Measurements from ENCODE around the gene SLC25A4.

The SLC25A4 gene

DNA sequence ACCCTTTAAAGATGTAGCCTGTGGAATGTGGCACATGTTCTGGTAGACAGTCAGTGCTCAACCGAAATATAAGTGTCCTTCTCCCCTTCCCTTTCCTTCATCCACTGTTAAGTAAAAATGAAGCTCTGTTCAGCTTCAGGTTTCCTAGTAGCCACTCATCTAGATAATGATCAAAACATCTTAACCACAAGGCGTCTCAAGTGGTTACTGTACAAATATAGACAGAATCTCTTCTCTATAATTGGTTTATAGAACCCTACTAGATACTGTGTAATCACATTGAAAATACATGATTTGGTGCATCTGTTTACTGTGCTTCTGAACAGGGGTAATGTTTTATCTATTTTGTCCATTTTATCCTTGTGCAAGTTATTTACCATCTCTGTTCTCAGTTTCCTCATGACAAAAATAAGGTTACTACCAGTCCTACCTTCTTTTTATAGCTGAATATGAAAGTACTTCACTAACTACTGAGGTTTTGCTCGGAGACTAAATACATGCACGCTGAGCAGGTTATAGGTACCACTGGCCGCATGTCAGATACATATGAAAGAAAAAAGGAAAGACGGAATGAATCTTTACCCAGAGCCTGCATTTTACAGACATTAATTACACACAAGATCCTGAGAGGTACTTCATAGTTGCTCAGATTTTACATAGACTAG is 20.3 kb upstream of the SLC25A4 start:
- DNase-seq = no peak

DNA sequence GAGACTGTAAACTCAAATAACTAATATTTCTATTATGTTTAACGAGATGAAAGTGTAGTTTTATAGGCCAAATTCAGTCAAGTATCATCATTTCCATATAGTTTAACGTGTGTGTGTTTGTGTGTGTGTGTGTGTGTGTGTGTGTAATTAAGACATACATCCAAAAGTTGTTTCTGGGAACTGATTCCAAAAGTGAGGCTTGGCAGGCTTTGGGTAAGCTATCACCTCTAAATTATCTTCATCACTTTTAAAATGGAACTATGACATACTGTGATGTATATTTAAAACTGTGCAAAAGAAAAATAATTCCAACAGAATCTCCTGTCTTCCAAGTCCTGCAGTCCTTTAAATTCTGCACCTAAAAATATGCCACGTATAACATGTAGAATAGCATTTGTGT is 19.1 kb upstream of the SLC25A4 start:
- DNase-seq = no peak

DNA sequence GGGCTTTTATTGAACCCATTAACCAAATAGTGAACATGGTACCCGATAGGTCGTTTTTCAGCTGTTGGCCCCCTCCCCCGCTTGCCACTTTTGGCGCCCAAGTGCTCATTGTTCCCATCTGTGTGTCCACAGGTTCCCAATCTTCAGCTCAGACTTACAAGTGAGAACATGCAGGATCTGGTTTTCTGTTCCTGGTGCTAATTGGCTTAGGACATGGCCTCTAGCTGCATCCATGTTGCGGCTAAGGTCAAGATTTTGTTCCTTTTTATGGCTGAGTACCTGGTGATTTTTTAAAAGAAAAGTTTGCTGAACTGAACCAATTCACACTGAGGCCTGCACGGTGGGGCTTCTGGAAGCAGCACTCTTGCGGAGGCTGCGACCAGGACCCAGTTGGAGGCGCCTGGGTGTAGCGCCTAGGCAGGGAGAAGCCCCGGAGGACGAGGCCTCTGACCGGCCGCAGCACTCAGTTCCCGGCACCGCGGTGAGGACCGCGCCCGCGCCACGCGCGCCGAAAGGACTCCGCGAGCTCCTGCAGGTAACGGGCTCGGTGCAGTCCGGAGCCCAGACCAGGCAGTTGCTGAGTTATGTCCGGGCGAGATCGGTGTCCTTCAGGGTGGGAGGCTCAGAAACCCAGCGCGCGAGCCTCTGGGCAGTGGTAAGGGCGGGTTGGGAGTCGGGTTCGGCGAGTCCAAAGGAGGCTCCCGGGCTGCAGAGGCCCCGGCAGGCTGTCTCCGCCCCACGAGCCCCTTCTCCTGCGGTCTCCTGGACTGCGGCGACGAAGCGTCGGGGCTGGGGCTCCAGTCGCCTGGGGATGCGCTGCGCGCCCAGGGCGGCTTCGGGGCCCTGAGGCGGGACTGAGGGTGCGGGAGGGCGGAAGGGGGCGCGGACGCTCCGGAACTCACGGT is 15.8 kb upstream of the SLC25A4 start:
- peak in 1 of 4 experiments; percentile 0 for DNase-seq

DNA sequence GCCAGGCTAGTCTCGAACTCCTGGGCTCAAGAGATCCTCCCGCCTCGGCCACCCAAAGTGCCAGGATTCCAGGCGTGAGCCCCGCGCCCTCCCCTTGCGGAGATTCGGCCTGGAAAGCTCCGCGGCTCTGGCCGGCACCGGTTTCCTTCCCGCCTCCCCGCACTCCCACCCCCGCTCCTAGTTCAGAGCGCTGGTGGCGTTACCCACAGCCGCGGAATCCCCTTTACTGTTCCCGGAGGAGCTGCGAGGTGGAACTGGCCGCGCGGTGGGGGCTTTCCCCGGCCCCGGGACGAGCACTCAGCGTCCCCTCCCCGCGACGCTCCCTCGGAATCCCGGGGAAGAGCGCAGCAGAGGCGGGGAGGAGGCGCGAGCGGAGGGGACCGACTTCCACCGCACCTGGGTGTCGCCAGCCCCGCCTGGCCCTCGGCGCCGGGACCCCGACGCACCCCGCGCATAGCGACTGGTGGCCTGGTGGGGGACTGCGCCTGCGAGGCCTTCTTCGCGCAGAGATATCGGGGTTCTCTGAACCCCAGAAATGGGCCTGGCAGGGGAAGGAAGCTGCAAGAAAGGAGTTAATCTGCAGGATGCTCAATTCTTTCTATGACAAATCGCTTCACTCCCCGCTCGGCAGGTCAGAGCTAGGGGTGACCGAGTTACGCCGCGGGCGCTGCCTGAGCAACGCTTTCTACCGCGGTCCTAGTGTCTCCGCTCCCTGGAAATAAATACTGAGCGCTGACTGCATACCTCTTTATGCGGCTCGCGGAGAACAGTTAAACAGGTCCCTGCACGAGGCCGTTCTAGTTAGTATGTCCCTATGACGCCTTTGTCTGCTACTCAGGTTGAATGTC is 14.6 kb upstream of the SLC25A4 start:
- DNase-seq = peak in 2 of 4 experiments; percentile 1 to 13

DNA sequence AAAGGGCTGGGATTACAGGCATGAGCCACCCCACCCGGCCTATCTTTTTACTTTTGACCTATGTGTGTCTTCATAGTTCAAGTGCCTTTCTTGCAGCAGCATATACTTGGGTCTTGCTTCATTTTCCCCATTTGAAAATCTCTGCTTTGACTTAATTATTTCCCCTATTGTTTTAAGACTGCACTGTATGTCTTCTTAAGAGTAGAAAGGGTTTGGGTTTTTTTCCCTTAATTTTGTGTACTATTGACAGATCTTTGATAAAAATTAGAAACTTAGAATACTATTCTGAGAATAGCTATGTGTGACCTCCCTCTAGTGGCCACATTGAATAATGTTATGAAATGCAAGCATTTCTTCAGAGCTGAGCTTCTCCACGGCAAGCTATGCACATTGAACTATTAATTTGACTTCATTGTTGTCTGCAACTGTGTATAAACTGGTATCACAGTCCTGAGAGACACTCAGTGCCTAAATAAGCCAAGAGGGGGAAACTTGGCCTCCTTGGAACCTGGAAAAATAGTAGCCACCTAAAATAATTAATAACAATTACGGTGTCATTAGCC is 8.7 kb upstream of the SLC25A4 start:
- no peak for DNase-seq

DNA sequence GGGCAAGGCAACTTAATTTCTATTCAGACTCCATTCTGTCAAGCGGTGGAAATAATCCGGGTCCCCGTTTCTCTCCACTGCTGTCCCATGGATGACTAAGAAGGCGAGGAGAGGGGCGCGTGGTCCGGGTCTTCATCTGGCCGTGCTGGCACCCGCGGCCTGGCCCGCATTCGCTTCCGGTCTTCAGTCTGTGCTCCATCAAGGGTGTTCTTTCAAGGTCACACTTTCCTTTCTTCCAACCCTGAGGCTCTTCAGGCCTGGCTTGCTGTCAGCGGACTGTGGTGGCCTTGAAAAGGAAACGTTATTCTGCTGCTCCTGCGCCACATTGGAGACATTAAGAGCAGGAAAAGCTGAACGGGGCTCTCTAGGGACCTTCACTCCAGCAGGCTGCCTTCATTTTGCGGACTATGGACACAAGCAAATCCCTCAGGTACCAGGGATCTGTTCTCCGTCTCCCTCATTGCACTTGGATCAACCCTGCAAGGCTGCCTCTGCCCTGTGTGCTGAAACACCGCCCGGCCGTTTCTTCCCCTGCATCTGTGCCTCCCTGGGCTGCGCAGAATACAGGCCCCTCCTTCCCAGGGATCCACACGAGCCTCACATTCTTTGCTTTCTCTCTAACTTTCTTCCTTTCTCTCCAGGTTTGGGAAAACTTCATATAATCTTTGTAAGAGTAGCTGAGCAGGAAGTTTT is 5.7 kb upstream of the SLC25A4 start:
- no peak for DNase-seq

DNA sequence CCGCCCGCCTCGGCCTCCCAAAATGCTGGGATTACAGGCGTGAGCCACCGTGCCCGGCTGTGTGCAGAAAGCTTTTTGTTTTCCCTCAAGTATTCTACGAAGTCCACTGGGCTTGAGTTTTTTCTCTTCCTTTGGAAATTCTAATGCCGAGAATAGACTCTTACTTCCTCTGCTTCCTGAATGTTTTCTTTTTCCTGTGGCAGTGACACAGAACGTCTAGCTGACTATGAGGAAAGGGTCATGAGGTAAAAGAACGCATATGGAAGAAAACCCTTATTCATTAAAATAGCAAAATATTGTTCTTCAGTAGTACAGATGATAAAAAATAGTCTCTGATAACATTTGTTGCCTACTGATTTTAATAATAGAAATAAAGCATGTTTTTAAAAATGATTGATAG is 4.9 kb upstream of the SLC25A4 start:
- no peak for DNase-seq

DNA sequence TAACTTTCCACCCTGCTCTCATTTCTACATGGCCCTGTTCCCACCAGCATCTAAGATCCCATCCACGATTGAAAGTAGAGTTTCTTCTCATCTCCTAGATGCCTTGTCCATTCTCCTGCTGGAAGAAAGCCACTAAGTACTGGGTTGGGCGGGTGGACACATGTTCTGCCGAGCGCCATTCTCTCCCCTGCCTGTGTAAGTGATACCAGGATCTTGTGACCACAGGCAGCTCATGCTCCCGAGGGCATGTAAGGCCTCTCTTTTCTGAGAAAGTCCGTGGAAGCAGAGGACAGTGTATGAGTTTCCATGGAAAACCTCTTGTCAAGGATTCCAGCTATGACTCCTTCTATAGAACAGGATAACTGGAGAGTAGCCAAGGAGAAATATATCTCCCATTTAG is 3.3 kb upstream of the SLC25A4 start:
- DNase-seq = no peak

DNA sequence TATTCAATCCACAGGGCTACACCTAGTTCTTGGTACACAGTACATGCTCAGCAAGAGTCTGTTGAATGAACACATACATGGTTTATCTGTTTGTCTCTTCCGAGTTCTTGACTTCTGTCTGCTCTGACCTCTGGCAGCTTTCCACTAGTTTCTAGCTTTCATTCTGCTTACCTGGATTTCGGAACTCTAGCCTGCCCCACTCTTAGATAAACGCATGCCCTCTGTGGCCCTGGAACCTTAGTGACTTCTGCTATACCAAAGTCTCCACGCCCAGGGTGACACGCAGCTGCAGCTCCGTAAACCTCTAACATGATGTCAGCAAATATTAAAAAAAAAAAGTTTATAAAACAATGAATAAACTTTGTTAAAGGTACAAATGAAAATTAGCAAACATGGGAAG is 1.3 kb upstream of the SLC25A4 start:
- no peak for DNase-seq

DNA sequence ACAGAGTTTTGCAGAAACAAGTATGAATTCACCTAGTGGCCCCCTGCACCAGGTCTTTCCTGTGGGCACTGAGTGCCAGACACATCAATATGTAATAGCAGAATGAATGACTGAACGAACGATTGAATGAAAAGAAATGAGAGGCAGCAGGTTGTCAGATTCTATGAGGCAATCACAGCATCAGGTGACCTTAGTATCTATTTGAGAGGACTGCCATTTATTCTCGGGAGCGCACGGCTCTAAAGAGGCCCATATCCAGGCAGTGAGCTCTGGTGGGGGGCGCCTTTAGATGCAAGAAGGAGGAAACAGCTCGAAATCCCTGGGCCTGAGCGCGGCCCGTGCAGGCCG is 528 bp upstream of the SLC25A4 start:
- no peak for DNase-seq

DNA sequence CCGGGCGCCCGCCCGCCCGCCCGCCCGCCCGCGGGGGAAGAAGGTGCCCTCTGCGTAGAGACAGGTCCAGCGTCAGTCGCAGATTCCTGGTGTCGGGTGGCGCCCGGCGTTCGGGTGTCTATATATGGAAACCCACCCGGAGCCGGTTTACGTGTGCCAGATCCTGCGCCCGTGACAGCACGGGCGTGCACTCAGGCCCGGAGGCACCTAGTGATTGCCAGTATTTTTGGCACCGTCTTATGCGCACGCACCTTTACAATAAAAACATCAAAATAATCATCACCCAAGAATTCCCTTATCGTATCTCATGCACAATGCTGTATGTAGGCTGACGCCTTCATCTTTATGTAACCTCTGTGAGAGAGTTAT is 519 bp downstream of the SLC25A4 start:
- peak in 1 of 4 experiments; percentile 20 for DNase-seq

DNA sequence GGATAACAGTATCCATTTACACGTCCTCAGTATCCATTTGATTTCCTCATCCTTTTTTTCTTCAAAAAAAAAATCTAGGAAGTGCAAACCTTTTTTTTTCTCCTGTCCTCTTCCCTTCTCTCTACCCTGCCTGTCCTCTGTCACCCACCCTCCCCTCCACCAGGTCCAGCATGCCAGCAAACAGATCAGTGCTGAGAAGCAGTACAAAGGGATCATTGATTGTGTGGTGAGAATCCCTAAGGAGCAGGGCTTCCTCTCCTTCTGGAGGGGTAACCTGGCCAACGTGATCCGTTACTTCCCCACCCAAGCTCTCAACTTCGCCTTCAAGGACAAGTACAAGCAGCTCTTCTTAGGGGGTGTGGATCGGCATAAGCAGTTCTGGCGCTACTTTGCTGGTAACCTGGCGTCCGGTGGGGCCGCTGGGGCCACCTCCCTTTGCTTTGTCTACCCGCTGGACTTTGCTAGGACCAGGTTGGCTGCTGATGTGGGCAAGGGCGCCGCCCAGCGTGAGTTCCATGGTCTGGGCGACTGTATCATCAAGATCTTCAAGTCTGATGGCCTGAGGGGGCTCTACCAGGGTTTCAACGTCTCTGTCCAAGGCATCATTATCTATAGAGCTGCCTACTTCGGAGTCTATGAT is 1.7 kb downstream of the SLC25A4 start:
- DNase-seq = no peak

DNA sequence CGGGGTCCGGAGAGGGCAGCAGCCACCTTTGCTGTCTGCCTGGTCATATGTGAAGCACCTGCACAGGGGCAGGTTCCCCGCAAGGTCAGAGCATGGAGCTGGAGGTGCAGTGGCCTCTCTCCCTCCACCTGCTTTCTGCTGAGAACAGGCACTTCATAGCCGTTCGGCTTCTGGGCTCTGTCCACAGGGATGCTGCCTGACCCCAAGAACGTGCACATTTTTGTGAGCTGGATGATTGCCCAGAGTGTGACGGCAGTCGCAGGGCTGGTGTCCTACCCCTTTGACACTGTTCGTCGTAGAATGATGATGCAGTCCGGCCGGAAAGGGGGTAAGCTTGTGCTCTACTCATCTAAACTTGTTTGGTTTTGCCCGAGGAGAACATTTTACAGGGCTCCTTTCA is 2.5 kb downstream of the SLC25A4 start:
- no peak for DNase-seq

DNA sequence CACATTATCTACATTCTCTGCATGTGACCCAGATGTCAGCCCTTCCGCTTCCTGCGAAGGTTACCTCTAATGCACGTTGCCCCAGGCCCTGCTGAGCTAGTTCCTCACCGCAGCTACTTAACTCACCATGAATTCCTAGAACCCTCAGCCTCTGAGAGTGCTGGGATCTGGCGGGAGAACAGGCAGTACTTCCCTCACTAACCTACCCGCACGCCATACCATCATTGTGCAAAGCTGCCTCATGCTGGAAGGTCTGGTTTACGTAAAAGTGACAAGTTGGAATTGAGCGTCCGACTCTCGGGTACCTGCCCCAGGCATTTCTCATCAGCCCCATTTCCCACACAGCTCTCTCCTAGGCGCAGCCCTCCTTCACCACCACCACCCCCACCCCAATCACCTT is 6.3 kb downstream of the SLC25A4 start:
- no peak for DNase-seq

DNA sequence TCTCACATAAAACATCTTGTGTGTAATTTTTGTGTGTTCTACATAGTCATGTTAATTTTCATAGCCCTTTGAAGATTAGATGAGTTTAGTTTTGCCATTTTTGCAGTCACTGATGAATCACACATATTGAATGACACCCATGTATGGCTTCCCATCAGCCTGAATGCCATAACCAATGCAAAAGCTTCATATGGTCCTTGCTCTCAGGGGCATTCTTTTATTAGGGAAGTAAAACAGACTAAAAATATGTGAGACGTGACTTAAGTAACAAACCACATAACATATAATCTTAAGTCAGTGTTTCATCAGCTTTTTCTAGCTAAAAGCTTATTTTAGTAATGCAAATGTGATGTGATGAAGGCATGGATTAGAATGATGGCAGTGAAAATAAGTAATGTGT is 8.2 kb downstream of the SLC25A4 start:
- DNase-seq = no peak

DNA sequence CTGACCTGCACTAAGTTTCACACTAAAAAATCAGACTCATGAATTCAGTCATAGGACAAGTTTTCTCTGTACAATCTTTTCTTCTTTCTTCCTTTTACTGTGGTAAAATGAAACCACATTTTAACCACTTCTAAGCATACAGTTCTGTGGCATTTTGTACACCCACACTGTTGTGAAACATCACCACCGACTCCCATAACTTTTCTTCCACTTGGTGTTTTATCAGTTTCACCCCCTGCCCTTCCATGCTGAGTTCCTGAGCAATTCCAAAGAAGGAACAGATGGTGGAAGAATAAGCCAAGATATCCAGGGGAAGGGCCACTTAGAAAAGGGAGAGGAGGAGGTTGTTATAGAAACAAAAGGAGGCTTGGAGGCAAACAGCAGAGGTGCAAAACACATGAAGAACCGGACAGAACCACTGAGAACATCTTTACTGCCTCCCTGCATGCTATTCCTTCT is 22.6 kb downstream of the SLC25A4 start:
- no peak for DNase-seq

DNA sequence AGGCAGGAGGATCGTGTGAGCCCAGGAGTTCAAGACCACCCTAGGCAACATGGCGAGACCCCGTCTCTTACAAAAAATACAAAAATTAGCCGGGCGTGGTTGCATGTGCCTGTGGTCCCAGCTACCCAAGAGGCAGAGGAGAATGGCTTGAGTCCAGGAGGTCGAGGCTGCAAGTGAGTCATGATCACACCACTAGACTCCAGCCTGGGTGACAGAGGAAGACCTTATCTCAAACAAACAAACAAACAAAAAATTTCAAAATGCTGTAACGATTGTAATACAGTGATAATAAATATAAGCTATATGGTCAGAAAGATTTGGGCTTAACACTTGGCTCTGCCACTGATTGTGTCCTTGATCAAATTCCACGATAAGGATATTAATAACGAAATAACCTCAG is 24.2 kb downstream of the SLC25A4 start:
- no peak for DNase-seq

DNA sequence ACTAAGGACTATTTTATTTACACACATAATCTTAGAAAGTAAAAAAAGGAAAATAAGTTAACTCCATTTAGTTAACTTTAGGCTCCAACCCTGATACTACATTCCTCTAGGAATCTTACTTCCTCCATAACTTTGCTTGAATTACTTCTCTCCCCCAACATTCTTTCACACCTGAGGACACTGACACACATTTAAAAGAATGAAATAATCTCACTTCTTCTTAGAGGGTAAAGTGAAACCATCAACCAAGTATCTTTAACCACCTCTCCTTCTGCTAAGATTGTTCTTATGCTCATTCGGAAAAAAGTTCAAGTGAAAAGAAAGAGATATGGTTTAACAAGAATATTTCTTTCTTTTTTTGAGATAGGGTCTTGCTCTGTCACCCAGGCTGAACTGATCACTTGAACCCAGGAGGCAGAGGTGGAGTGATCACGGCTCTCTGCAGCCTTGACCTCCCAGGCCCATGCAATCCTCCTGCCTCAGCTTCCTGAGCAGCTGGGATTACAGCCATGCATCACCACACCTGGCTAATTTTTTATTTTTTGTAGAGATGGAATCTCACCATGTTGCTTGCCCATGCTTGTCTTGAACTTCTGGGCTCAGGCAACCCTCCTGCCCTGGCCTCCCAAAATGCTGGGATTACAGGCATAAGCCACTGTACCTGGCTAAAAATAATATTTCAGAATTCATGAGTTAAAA is 28.5 kb downstream of the SLC25A4 start:
- DNase-seq = no peak

DNA sequence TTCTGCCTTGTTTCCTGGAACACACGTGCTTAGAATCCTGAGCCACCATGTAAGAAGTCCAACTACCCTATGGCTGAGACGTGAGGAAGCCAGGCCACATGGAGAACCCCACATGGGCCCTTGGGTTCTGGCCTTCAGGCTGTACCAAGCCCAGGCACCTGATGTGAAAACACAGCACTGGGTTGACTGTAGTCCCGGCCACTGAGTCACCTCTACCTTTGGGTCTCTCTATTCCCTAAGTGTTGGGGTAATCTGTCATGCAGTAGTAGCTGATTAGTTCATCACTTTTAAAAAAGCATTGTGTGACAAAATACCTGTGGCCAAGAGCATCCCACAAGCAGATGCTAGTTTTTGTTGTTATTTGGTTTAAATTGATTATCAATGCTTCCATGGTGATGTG is 36.4 kb downstream of the SLC25A4 start:
- DNase-seq = no peak

DNA sequence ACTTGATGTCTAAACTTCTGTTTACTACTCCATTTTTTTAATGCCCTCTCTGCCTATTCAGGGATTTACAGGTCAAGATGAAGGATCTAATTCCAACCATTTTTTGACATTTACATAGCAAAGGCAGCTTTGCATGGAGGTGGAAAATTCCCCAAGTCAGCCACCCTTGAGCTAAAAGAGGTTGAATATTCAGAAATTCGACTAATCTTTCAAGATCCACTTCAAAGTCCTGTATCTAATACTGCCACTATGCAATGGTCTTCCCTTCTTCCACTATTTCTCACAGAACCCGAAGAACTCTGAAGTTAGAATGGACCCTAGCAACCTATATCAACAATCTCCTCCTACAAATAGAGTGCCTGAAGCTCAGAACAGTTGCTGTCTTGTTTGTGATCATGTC is 39.2 kb downstream of the SLC25A4 start:
- no peak for DNase-seq

DNA sequence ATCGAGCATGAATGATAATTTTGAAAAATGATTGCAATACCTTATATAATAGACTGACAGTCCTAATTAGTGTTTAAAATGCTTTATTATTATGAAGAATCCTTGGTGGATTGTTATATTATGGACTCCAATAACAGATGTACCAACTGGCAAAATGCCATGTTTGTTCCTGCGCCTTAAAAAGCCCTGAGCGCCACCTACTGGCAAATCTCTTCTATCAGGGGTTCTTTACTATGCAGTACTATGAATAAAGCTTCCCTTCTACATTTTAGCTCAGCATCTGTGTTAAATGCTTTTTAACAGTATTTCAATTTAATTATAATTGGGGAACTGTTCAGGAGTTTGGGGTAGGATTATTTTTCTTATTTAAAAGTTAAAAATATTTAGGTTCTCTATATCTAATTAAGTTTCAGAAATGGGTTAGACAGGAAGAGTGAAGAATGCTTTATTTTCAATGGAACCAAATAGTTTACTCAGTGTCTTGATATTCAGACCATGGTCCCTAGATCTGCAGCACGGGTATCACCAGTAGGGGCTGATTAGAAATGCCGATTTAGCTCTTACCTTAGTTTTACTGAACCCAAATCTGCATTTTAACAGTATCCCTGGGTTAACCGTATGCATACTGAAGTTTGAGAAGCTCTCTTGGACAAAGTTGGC is 40.7 kb downstream of the SLC25A4 start:
- DNase-seq = peak; percentile 9 to 58 (median 44)
